Measurements from ENCODE around the gene CHMP2B. TPM values are rescaled to one million over a fixed set of nuclear protein-coding genes. Genes with fewer than 3 reads are reported as not detected.

The CHMP2B gene
- total RNA-seq, 2 donors from 2014 or later: 29.2 to 36.4 TPM

GRCh38 chr3:87225659-87226058 is 1.4 kb upstream of the CHMP2B start:
- H3K4me1 ChIP-seq (ENCODE audit: control insufficient read depth in 1 of 2, low read depth in 2 of 2): peaks cover 16 to 23% of the 10 kb centered on the region in 2 donors
- H3K4me3 ChIP-seq: no peak overlapping the region
- no peaks in the 10 kb centered on the region for H3K36me3 ChIP-seq
- no peak for ATAC-seq (ENCODE audit: insufficient number of reproducible peaks, low FRiP score, low read depth)
- no peak overlapping the region for H3K27ac ChIP-seq
- TF ChIP-seq CTCF (IDR thresholded peaks at IDR 0.05): no peak
- no peak for DNase-seq (ENCODE audit: low spot score)
- no peaks in the 10 kb centered on the region for H3K27me3 ChIP-seq (replicated peaks; ENCODE audit: insufficient read depth)
- H3K9me3 ChIP-seq: no peaks in the 10 kb centered on the region

- H3K4me1 ChIP-seq (ENCODE audit: control insufficient read depth in 1 of 2, low read depth in 2 of 2): peaks cover 22 to 37% of the 10 kb centered on the region in 2 donors
Observed at GRCh38 chr3:87227835-87228144, 681 bp downstream of the CHMP2B start.

GRCh38 chr3:87228316-87228715 is 1.2 kb downstream of the CHMP2B start:
- H3K27ac ChIP-seq: no peak overlapping the region
- ATAC-seq (ENCODE audit: insufficient number of reproducible peaks, low FRiP score, low read depth): no peak
- peaks cover 24 to 39% of the 10 kb centered on the region in 2 donors for H3K4me1 ChIP-seq (ENCODE audit: control insufficient read depth in 1 of 2, low read depth in 2 of 2)

More at GRCh38 chr3:87227835-87228144, 681 bp downstream of the CHMP2B start:
- no peaks in the 10 kb centered on the region for H3K27me3 ChIP-seq (replicated peaks; ENCODE audit: insufficient read depth)
- DNase-seq (ENCODE audit: low spot score): no peak
- ATAC-seq (ENCODE audit: insufficient number of reproducible peaks, low FRiP score, low read depth): no peak
- H3K9me3 ChIP-seq: no peaks in the 10 kb centered on the region
- H3K4me3 ChIP-seq: peak overlapping the region; percentile 92
- H3K36me3 ChIP-seq: no peaks in the 10 kb centered on the region
- H3K27ac ChIP-seq: peak overlapping the region; percentile 88
- no peak for TF ChIP-seq CTCF (IDR thresholded peaks at IDR 0.05)

GRCh38 chr3:87229113-87229512 is 2.0 kb downstream of the CHMP2B start:
- TF ChIP-seq CTCF (IDR thresholded peaks at IDR 0.05): no peak
- H3K4me3 ChIP-seq: no peak overlapping the region
- H3K4me1 ChIP-seq (ENCODE audit: control insufficient read depth in 1 of 2, low read depth in 2 of 2): peaks cover 26 to 39% of the 10 kb centered on the region in 2 donors

More at GRCh38 chr3:87228316-87228715, 1.2 kb downstream of the CHMP2B start:
- H3K4me3 ChIP-seq: peak overlapping the region; percentile 92
- no peaks in the 10 kb centered on the region for H3K27me3 ChIP-seq (replicated peaks; ENCODE audit: insufficient read depth)
- no peak for DNase-seq (ENCODE audit: low spot score)
- H3K9me3 ChIP-seq: no peaks in the 10 kb centered on the region
- no peak for TF ChIP-seq CTCF (IDR thresholded peaks at IDR 0.05)
- no peaks in the 10 kb centered on the region for H3K36me3 ChIP-seq

GRCh38 chr3:87233805-87234204 is 6.7 kb downstream of the CHMP2B start:
- no peak for TF ChIP-seq CTCF (IDR thresholded peaks at IDR 0.05)
- Histone ChIP-seq H3K4me1 (ENCODE audit: control insufficient read depth in 1 of 2, low read depth in 2 of 2) (peaks cover 18 to 29% of the 10 kb centered on the region in 2 donors), H3K36me3 (no peaks in the 10 kb centered on the region), H3K9me3 (no peaks in the 10 kb centered on the region), H3K27me3 (replicated peaks; ENCODE audit: insufficient read depth) (no peaks in the 10 kb centered on the region), H3K27ac (no peak overlapping the region), H3K4me3 (no peak overlapping the region)
- ATAC-seq (ENCODE audit: insufficient number of reproducible peaks, low FRiP score, low read depth): no peak
- DNase-seq (ENCODE audit: low spot score): no peak

More at GRCh38 chr3:87229113-87229512, 2.0 kb downstream of the CHMP2B start:
- Histone ChIP-seq H3K27ac (no peak overlapping the region), H3K36me3 (no peaks in the 10 kb centered on the region), H3K9me3 (no peaks in the 10 kb centered on the region), H3K27me3 (replicated peaks; ENCODE audit: insufficient read depth) (no peaks in the 10 kb centered on the region)
- DNase-seq (ENCODE audit: low spot score) (no peak), ATAC-seq (ENCODE audit: insufficient number of reproducible peaks, low FRiP score, low read depth) (no peak)

Data from thoracic aorta (tissue), 2 donors.